Measurements from ENCODE around the gene MREG. TPM values are rescaled to one million over a fixed set of nuclear protein-coding genes. Genes with fewer than 3 reads are reported as not detected.

MREG gene
- total RNA-seq, 1 experiment from 2014 or later = 16.9 TPM

DNA sequence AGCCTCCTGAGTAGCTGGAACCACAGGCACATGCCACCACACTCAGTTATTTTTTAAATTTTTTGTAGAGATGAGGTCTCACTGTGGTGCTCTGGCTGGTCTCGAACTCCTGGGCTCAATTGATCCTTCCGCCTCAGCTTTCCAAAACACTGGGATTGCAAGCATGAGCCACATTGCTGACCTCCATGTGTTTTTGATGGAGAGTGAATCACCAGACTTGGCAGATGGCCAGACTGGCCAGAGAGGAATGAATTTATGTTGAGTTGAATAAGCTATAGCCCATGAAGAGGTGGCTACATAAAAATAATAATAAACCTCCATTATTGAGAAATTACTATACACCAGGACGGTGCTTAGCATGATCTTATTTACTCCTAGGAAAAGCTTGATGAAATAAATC, 91.5 kb downstream of the MREG start:
- H3K27ac ChIP-seq (ENCODE audit: low read depth, low read length) = no peak overlapping the region
- no peaks in the 10 kb centered on the region for H3K9me3 ChIP-seq (ENCODE audit: control insufficient read depth in 1 of 2, insufficient read depth in 1 of 2, low read depth in 1 of 2, low read length in 2 of 2)
- TF ChIP-seq SP1 (IDR thresholded peaks at IDR 0.05; ENCODE audit: low read depth) = no peak
- TF ChIP-seq, protein P1, sequence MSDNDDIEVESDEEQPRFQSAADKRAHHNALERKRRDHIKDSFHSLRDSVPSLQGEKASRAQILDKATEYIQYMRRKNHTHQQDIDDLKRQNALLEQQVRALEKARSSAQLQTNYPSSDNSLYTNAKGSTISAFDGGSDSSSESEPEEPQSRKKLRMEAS (IDR thresholded peaks at IDR 0.05) = 0 out of 2 replicates have a peak, but pooled peaks have one; percentile 28
- TF ChIP-seq EZH2phosphoT487 (IDR thresholded peaks at IDR 0.05; ENCODE audit: borderline replicate concordance) = no peak
- 0 out of 2 replicates have a peak, but pooled peaks have one; percentile 18 for TF ChIP-seq CEBPB (IDR thresholded peaks at IDR 0.05; ENCODE audit: low read depth)
- TF ChIP-seq FOSL1 (IDR thresholded peaks at IDR 0.05; ENCODE audit: low read depth) = peak; percentile 51; the same call in 1 of the 2 replicates
- H3K4me1 ChIP-seq (ENCODE audit: control insufficient read depth in 1 of 2, insufficient read depth in 2 of 2, low read length in 2 of 2) = peaks cover 5% of the 10 kb centered on the region in 2 experiments; a peak in 3 of 4 replicates
- intact Hi-C loops (cut with micrococcal nuclease) = loop anchor here (5.0 to 10.0 kb wide), 2 partner anchors 960 to 1857 kb away; no protein-coding TSS in a partner anchor
- DNase-seq (ENCODE audit: low read depth, low spot score) (peak; percentile 16), ATAC-seq (peak; percentile 35)
- ChIA-PET CTCF (interaction anchor here (1.1 to 1.2 kb wide), 2 partner anchors 9 to 961 kb away, joined by 3 to 4 read pairs; no protein-coding TSS in a partner anchor), POLR2A (no interaction called here), RAD21 (ENCODE audit: low non-redundant PET in 1 of 2, low total read pairs in 2 of 2, uncharacterized antibody in 2 of 2, unreplicated experiment in 2 of 2) (no interaction called here)
- no peaks in the 10 kb centered on the region for H3K36me3 ChIP-seq (ENCODE audit: control insufficient read depth in 1 of 2, insufficient read depth in 2 of 2, low read length in 2 of 2)
- H4K20me1 ChIP-seq (ENCODE audit: insufficient read depth) = no peaks in the 10 kb centered on the region
- no peaks in the 10 kb centered on the region for H3K9me2 ChIP-seq (ENCODE audit: insufficient read depth)
- H3K4me2 ChIP-seq (ENCODE audit: low read length) = no peak overlapping the region; the same call in 1 of the 2 replicates
- H3K79me2 ChIP-seq (ENCODE audit: insufficient read depth, low read length) = no peaks in the 10 kb centered on the region
- no peak overlapping the region for H3K4me3 ChIP-seq (replicated peaks in 1 of 2; ENCODE audit: low read depth in 1 of 2, low read length in 2 of 2)
- H3K9ac ChIP-seq (ENCODE audit: low read length) = no peak overlapping the region
- H3K27me3 ChIP-seq (ENCODE audit: insufficient read depth, low read length) = no peaks in the 10 kb centered on the region
- H2AFZ ChIP-seq (ENCODE audit: low read depth, low read length, poor library complexity, severe bottlenecking) = no peak overlapping the region
- no TSS peak for BruUV-seq (replicated peaks)

DNA sequence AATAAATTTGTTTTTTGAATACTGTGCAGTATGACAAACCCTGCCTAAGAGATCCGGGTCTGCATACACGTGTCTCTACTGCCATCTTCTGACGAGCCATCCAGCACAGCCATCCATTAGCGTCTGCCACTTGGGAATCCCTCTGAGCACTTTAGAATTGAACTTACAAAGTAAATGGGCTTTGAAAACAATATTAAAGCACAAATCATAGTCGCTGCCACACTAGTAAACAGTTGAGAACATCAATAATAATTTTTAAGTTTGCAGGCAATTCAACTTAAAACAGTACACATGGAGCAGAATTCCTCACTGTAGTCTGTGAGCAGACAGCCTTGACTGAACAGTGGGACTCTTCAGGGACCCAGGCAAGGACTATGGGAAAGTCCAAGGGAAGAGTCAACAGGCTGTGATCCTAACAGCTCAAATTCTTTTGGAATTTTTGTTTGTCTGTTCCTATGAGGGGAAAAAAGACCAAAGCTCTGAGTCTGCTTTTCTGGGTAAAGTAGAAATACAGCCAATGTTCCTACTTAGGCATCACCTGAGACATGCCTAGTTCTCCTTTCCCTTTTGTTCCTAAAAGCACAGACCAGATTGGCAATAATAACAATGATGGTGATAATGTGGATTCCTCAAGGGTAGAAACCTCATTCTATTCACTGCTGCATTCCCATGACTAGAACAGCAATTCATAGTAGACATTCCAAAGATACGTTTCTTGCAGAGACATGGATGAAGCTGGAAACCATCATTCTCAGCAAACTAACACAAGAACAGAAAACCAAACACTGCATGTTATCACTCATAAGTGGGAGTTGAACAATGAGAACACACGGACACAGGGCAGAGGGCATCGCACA, 92.9 kb downstream of the MREG start:
- H3K4me3 ChIP-seq (replicated peaks in 1 of 2; ENCODE audit: low read depth in 1 of 2, low read length in 2 of 2) = no peak overlapping the region
- no peaks in the 10 kb centered on the region for H3K27me3 ChIP-seq (ENCODE audit: insufficient read depth, low read length)
- CTCF ChIA-PET = interaction anchor here (1.2 kb wide), 2 partner anchors 9 to 11 kb away, joined by 3 read pairs; no protein-coding TSS in a partner anchor
- no peak overlapping the region for H3K27ac ChIP-seq (ENCODE audit: low read depth, low read length)
- BruUV-seq (replicated peaks) = no TSS peak
- no peaks in the 10 kb centered on the region for H3K9me2 ChIP-seq (ENCODE audit: insufficient read depth)
- no peak overlapping the region for H3K9ac ChIP-seq (ENCODE audit: low read length)
- H4K20me1 ChIP-seq (ENCODE audit: insufficient read depth) = no peaks in the 10 kb centered on the region
- RAD21 ChIA-PET (ENCODE audit: low non-redundant PET in 1 of 2, low total read pairs in 2 of 2, uncharacterized antibody in 2 of 2, unreplicated experiment in 2 of 2) = no interaction called here
- peak; percentile 65 for DNase-seq (ENCODE audit: low read depth, low spot score)
- ATAC-seq = peak; percentile 98
- H2AFZ ChIP-seq (ENCODE audit: low read depth, low read length, poor library complexity, severe bottlenecking) = no peak overlapping the region
- no peaks in the 10 kb centered on the region for H3K9me3 ChIP-seq (ENCODE audit: control insufficient read depth in 1 of 2, insufficient read depth in 1 of 2, low read depth in 1 of 2, low read length in 2 of 2)
- no peaks in the 10 kb centered on the region for H3K79me2 ChIP-seq (ENCODE audit: insufficient read depth, low read length)
- H3K4me2 ChIP-seq (ENCODE audit: low read length) = no peak overlapping the region
- POLR2A ChIA-PET = interaction anchor here (0.6 kb wide), 1 partner anchor 1142 kb away, joined by 3 read pairs; no protein-coding TSS in a partner anchor
- no peaks in the 10 kb centered on the region for H3K36me3 ChIP-seq (ENCODE audit: control insufficient read depth in 1 of 2, insufficient read depth in 2 of 2, low read length in 2 of 2)
- H3K4me1 ChIP-seq (ENCODE audit: control insufficient read depth in 1 of 2, insufficient read depth in 2 of 2, low read length in 2 of 2) = peaks cover 5% of the 10 kb centered on the region in 2 experiments; a peak in 3 of 4 replicates
- intact Hi-C loops (cut with micrococcal nuclease) = loop anchor here (5.0 to 10.0 kb wide), 2 partner anchors 958 to 1856 kb away; no protein-coding TSS in a partner anchor
- no peak for TF ChIP-seq ELF1 (IDR thresholded peaks at IDR 0.05; ENCODE audit: borderline replicate concordance, low read depth)
- TF ChIP-seq, protein P2, sequence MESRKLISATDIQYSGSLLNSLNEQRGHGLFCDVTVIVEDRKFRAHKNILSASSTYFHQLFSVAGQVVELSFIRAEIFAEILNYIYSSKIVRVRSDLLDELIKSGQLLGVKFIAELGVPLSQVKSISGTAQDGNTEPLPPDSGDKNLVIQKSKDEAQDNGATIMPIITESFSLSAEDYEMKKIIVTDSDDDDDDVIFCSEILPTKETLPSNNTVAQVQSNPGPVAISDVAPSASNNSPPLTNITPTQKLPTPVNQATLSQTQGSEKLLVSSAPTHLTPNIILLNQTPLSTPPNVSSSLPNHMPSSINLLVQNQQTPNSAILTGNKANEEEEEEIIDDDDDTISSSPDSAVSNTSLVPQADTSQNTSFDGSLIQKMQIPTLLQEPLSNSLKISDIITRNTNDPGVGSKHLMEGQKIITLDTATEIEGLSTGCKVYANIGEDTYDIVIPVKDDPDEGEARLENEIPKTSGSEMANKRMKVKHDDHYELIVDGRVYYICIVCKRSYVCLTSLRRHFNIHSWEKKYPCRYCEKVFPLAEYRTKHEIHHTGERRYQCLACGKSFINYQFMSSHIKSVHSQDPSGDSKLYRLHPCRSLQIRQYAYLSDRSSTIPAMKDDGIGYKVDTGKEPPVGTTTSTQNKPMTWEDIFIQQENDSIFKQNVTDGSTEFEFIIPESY (IDR thresholded peaks at IDR 0.05; ENCODE audit: extremely low read depth, insufficient replicate concordance, low read length) = no peak
- TF ChIP-seq POLR2AphosphoS5 (IDR thresholded peaks at IDR 0.05; ENCODE audit: low read depth, low read length) = no peak
- TF ChIP-seq SP1 (IDR thresholded peaks at IDR 0.05; ENCODE audit: low read depth) = no peak
- TF ChIP-seq ZFX (IDR thresholded peaks at IDR 0.05) = no peak
- no peak for TF ChIP-seq CBX3 (IDR thresholded peaks at IDR 0.05; ENCODE audit: low read depth)
- TF ChIP-seq, protein P3, sequence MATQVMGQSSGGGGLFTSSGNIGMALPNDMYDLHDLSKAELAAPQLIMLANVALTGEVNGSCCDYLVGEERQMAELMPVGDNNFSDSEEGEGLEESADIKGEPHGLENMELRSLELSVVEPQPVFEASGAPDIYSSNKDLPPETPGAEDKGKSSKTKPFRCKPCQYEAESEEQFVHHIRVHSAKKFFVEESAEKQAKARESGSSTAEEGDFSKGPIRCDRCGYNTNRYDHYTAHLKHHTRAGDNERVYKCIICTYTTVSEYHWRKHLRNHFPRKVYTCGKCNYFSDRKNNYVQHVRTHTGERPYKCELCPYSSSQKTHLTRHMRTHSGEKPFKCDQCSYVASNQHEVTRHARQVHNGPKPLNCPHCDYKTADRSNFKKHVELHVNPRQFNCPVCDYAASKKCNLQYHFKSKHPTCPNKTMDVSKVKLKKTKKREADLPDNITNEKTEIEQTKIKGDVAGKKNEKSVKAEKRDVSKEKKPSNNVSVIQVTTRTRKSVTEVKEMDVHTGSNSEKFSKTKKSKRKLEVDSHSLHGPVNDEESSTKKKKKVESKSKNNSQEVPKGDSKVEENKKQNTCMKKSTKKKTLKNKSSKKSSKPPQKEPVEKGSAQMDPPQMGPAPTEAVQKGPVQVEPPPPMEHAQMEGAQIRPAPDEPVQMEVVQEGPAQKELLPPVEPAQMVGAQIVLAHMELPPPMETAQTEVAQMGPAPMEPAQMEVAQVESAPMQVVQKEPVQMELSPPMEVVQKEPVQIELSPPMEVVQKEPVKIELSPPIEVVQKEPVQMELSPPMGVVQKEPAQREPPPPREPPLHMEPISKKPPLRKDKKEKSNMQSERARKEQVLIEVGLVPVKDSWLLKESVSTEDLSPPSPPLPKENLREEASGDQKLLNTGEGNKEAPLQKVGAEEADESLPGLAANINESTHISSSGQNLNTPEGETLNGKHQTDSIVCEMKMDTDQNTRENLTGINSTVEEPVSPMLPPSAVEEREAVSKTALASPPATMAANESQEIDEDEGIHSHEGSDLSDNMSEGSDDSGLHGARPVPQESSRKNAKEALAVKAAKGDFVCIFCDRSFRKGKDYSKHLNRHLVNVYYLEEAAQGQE (IDR thresholded peaks at IDR 0.05; ENCODE audit: low read depth) = no peak

Data from HCT116 (cell line).